ENCODE results near the gene PIK3R3.

Gene PIK3R3

GRCh38 chr1:46153732-46154131 is 21.3 kb upstream of the PIK3R3 start:
- no peak for DNase-seq

GRCh38 chr1:46153228-46153627 is 20.8 kb upstream of the PIK3R3 start:
- no peak for DNase-seq

- DNase-seq, result no peak
Observed at GRCh38 chr1:46152016-46152415, 19.6 kb upstream of the PIK3R3 start.

GRCh38 chr1:46150085-46150484 is 17.7 kb upstream of the PIK3R3 start:
- DNase-seq, result no peak

- no peak for DNase-seq
Observed at GRCh38 chr1:46148318-46148717, 15.9 kb upstream of the PIK3R3 start.

- DNase-seq, result no peak
Observed at GRCh38 chr1:46137916-46138315, 5.5 kb upstream of the PIK3R3 start.

GRCh38 chr1:46136711-46137110 is 4.3 kb upstream of the PIK3R3 start:
- DNase-seq, result no peak

GRCh38 chr1:46134660-46135331 is 2.4 kb upstream of the PIK3R3 start:
- DNase-seq, result no peak

- no peak for DNase-seq
Observed at GRCh38 chr1:46133781-46134350, 1.4 kb upstream of the PIK3R3 start.

GRCh38 chr1:46133181-46133658 is 791 bp upstream of the PIK3R3 start:
- no peak for DNase-seq

GRCh38 chr1:46131712-46132528 is 509 bp downstream of the PIK3R3 start:
- peak in 3 of 6 experiments; percentile 20 to 25 (median 22) for DNase-seq

GRCh38 chr1:46131093-46131492 is 1.3 kb downstream of the PIK3R3 start:
- peak in 1 of 6 experiments; percentile 5 for DNase-seq

- no peak for DNase-seq
Observed at GRCh38 chr1:46130606-46131005, 1.8 kb downstream of the PIK3R3 start.

GRCh38 chr1:46130121-46130520 is 2.3 kb downstream of the PIK3R3 start:
- no peak for DNase-seq

- DNase-seq, result no peak
Observed at GRCh38 chr1:46128344-46128743, 4.1 kb downstream of the PIK3R3 start.

- no peak for DNase-seq
Observed at GRCh38 chr1:46118856-46119255, 13.6 kb downstream of the PIK3R3 start.

- no peak for DNase-seq
Observed at GRCh38 chr1:46117810-46118494, 14.5 kb downstream of the PIK3R3 start.

- DNase-seq, result no peak
Observed at GRCh38 chr1:46114925-46115603, 17.4 kb downstream of the PIK3R3 start.

GRCh38 chr1:46113948-46114347 is 18.5 kb downstream of the PIK3R3 start:
- no peak for DNase-seq

- DNase-seq, result no peak
Observed at GRCh38 chr1:46112108-46112507, 20.3 kb downstream of the PIK3R3 start.

- no peak for DNase-seq
Observed at GRCh38 chr1:46110521-46110920, 21.9 kb downstream of the PIK3R3 start.

- no peak for DNase-seq
Observed at GRCh38 chr1:46102769-46103476, 29.5 kb downstream of the PIK3R3 start.
